Panc1 (cell line): Measurements from ENCODE around the gene PHC3.

Experiments used
- CTCF ChIP-seq: fragments of 450-650 bp; IDR thresholded peaks from 2 replicates; pipeline ENCODE4 v1.5.1; 2017; ENCODE audit warnings: mild to moderate bottlenecking
- REST ChIP-seq, 2 experiments: IDR thresholded peaks; 2 replicates each; pipeline ENCODE4 v1.6.1; 2011 to 2012; ENCODE audit warnings: low read depth in 2 of 2, control low read depth in 1 of 2, low read length in 1 of 2, mild to moderate bottlenecking in 1 of 2, moderate library complexity in 1 of 2; ENCODE audit not compliant: insufficient read depth in 1 of 2
- TCF7L2 ChIP-seq: IDR thresholded peaks from 2 replicates; pipeline ENCODE4 v1.6.1; 2011; ENCODE audit warnings: mild to moderate bottlenecking, low read depth, low read length, inconsistent platforms

- TF ChIP-seq CTCF (no peak), REST (IDR thresholded peaks at IDR 0.05; ENCODE audit: insufficient read depth in 1 of 2, low read depth in 2 of 2, low read length in 1 of 2) (no peak), TCF7L2 (no peak)
Observed at GRCh38 chr3:170155604-170156003, 25.9 kb downstream of the PHC3 start.
